Uterus (tissue), 4 donors: ENCODE data around the gene FAM237B. TPM values are rescaled to one million over a fixed set of nuclear protein-coding genes. Genes with fewer than 3 reads are reported as not detected.

Experiments used
- DNase-seq, 2 donors: peaks; one replicate each; pipeline ENCODE4 v3.0.0-alpha.2; 2019 to 2020
- H3K27ac ChIP-seq, 2 donors: fragments of 200-600 bp; sonication (generic); 1 replicate in 1 of 2; 2 replicates in 1 of 2; pipeline ENCODE4 v1.5.1; 2016 to 2018
- H3K27me3 ChIP-seq, 2 donors: fragments of 200-600 bp; sonication (generic); one replicate each; pipeline ENCODE4 v1.5.1; 2018 to 2019; ENCODE audit warnings: control low read depth in 1 of 2
- H3K36me3 ChIP-seq, 2 donors: fragments of 200-600 bp; sonication (generic); one replicate each; pipeline ENCODE4 v1.5.1; 2019; ENCODE audit warnings: control low read depth in 1 of 2
- H3K4me1 ChIP-seq, 2 donors: fragments of 200-600 bp; sonication (generic); one replicate each; pipeline ENCODE4 v1.5.1; 2018 to 2019; ENCODE audit warnings: control low read depth in 1 of 2
- H3K4me3 ChIP-seq, 2 donors: fragments of 200-600 bp; sonication (generic); 1 replicate in 1 of 2; 2 replicates in 1 of 2; pipeline ENCODE4 v1.5.1; 2018 to 2019; ENCODE audit warnings: mild to moderate bottlenecking in 1 of 2
- H3K9me3 ChIP-seq, 2 donors: fragments of 200-600 bp; sonication (generic); one replicate each; pipeline ENCODE4 v1.5.1; 2019; ENCODE audit warnings: control low read depth in 1 of 2
- POLR2A ChIP-seq, 2 donors: fragments of 450-650 bp; IDR thresholded peaks; one replicate each; pipeline ENCODE4 v1.6.1; 2016; ENCODE audit warnings: antibody characterized with exemption in 2 of 2, mild to moderate bottlenecking in 1 of 2, moderate library complexity in 1 of 2
- intact Hi-C: fragments of 100-400 bp; cut with DNase I; formaldehyde crosslinking; loops from one replicate; pipeline ENCODE4 v1.15.1; 2023; ENCODE audit warnings: low total_unique reads
- total RNA-seq, 4 donors: library from RNA; depleted of rRNA in 3 of 4; stranded (reverse); fragments of >200 nt in 3 of 4; gene quantifications; one replicate each; pipeline versions ENCODE4 v1.1.0 to v1.2.4, GENCODE V29; 2014 to 2023
- TF ChIP-seq, protein P1 (sequence below), 4 experiments: fragments of 200-600 bp in 2 of 4; fragments of 450-650 bp in 2 of 4; sonication (generic) in 2 of 4; IDR thresholded peaks; one replicate each; pipeline ENCODE4 v1.5.1; 2016 to 2019; ENCODE audit warnings: antibody characterized with exemption in 4 of 4, mild to moderate bottlenecking in 2 of 4, moderate library complexity in 1 of 4
- donor health status: DM: yes; HTN: yes; CAD: no.

The FAM237B gene
- total RNA-seq, 4 donors from 2014 or later = not detected

DNA sequence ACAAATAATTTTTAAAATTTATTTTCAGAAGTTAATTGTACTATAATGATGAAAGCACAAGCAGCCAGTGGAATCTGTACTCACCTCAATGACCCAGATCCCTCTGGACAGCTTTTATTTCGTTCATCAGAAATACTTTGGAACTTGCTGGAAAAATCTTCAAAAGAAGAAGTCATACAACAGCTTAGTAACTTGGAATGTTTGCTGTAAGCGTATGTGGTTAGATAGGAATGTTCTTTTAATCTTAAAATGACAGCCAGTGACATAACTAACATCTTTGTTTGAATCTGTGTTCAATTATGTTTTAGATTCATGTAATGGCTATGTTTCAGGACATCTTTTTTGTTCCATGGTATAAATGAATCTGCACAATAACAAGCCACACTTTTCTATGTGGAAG is 49.4 kb downstream of the FAM237B start:
- Histone ChIP-seq H3K27me3 (no peaks in the 10 kb centered on the region), H3K4me1 (no peaks in the 10 kb centered on the region), H3K36me3 (no peaks in the 10 kb centered on the region), H3K4me3 (no peak overlapping the region), H3K9me3 (no peaks in the 10 kb centered on the region), H3K27ac (no peak overlapping the region)
- no peak for DNase-seq
- TF ChIP-seq, protein P1, sequence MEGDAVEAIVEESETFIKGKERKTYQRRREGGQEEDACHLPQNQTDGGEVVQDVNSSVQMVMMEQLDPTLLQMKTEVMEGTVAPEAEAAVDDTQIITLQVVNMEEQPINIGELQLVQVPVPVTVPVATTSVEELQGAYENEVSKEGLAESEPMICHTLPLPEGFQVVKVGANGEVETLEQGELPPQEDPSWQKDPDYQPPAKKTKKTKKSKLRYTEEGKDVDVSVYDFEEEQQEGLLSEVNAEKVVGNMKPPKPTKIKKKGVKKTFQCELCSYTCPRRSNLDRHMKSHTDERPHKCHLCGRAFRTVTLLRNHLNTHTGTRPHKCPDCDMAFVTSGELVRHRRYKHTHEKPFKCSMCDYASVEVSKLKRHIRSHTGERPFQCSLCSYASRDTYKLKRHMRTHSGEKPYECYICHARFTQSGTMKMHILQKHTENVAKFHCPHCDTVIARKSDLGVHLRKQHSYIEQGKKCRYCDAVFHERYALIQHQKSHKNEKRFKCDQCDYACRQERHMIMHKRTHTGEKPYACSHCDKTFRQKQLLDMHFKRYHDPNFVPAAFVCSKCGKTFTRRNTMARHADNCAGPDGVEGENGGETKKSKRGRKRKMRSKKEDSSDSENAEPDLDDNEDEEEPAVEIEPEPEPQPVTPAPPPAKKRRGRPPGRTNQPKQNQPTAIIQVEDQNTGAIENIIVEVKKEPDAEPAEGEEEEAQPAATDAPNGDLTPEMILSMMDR (IDR thresholded peaks at IDR 0.05) = no peak
- no peak for TF ChIP-seq POLR2A (IDR thresholded peaks at IDR 0.05)
- intact Hi-C loops = no loop called here

DNA sequence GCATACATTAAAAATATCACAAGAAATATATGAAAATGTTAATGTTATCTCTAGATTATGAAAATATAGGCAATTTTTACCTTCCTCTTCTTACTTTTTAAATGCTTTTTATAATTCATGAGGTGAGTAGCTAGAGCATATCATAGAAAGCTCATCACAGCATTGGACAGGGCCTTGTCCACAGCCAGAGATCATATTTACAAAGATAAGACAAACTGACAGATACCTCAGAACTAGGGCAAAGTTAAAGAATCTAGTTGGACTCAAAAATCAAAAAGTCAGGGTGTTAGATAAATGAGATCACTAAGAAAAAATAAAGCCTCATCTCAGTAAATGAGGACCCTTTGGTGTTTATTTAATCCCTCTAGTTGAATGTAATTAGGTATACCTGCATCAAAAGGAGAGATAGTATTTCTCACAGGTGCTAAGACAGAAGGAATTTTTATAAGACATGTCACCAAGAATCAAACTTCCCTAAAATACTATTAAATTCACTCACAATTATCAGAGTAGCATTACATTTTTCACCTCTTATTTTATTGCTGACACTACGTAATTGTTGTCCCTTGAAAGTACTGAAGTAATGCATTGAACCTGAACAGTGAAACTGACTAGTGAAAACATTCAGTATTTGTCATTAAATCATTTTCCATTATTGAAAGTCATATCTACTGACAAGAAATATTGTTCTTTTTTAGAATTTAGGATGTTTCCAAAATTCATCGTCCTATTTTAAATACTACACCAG is 50.5 kb downstream of the FAM237B start:
- DNase-seq = no peak
- no peak for TF ChIP-seq POLR2A (IDR thresholded peaks at IDR 0.05)
- TF ChIP-seq, protein P1 (IDR thresholded peaks at IDR 0.05) = no peak
- Histone ChIP-seq H3K36me3 (no peaks in the 10 kb centered on the region), H3K4me3 (no peak overlapping the region), H3K27ac (no peak overlapping the region), H3K4me1 (no peaks in the 10 kb centered on the region), H3K27me3 (no peaks in the 10 kb centered on the region), H3K9me3 (no peaks in the 10 kb centered on the region)
- intact Hi-C loops = no loop called here

DNA sequence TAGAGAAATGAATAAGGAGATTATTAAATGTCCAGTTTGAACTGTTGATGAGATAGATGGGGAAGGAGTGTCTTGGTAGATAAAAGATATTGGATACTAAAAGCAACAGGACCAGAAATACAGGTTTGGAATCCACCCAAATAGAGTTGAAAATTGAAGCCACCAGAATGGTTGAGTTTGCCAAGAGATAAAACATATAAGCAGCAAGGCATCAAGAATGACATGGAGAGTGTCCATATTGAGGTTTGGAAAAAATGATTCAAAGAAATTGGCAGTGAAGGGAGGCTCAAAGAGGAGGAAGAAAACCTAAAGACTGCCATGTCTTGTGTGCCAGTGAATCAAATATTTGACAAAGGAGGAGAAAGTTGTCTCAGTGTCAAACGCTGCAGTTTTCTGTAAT is 51.9 kb downstream of the FAM237B start:
- TF ChIP-seq POLR2A (IDR thresholded peaks at IDR 0.05) = no peak
- TF ChIP-seq, protein P1 (IDR thresholded peaks at IDR 0.05) = no peak
- H3K4me1 ChIP-seq = no peaks in the 10 kb centered on the region
- intact Hi-C loops = loop anchor here (10.0 kb wide), 1 partner anchor 114 kb away; the partner anchor contains the start of gene STEAP1

DNA sequence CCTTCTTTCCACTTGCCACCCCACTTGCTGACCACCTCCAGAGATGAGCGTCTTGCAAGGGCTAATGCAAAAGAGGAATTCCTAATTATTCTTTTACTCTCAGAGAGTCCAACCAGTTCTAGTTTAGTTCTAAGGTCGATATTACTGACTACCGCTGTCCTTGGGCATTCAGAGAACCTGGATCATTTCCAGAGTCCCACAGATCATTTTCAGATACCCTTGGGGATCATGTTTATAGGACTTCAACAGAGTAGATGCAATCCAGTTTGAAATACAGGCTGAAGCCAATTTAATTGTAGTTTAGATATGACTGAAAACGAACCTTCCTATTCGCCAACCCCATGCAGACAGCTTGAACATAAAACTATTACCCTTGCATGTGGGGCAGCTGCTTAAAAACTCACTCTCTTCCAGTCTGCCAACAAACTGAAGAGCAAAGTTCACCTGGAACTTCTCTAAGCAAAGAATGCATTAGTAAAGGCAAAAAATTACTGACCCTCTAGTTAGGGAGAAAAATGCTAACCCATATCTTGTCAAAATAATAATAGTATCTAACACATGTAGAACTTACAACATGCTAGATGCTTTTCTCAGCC is 53.7 kb downstream of the FAM237B start:
- TF ChIP-seq POLR2A (IDR thresholded peaks at IDR 0.05) = no peak
- TF ChIP-seq, protein P1 (IDR thresholded peaks at IDR 0.05) = no peak
- Histone ChIP-seq H3K9me3 (no peaks in the 10 kb centered on the region), H3K4me1 (no peaks in the 10 kb centered on the region), H3K27ac (peak overlapping the region; percentile 31 to 52), H3K4me3 (no peak overlapping the region), H3K36me3 (no peaks in the 10 kb centered on the region), H3K27me3 (no peaks in the 10 kb centered on the region)
- intact Hi-C loops = loop anchor here (10.0 kb wide), 1 partner anchor 113 kb away; the partner anchor contains the start of gene STEAP1
- DNase-seq = no peak

More for the DNA sequence above, 51.9 kb downstream of the FAM237B start:
- Histone ChIP-seq H3K4me3 (no peak overlapping the region), H3K27ac (no peak overlapping the region), H3K36me3 (no peaks in the 10 kb centered on the region), H3K9me3 (no peaks in the 10 kb centered on the region), H3K27me3 (no peaks in the 10 kb centered on the region)
- DNase-seq = no peak

DNA sequence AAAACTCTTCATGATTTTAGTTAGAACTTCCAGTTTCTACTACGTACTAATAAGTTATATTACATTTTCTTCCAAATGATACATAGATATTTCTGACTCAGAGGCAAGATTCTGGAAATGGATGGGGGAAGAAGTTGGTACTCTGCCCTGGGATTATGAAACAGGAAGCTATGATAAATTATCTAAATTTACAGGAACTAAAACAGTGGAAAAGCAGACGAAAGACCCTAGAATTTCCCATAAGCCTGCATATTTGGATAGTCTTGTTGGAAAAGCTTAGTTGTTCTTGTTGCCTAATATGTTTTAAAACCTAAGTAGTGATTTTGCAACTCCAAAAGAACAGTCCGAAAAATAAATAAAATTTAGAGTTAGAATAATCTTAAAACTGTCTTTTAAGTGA is 54.3 kb downstream of the FAM237B start:
- H3K4me1 ChIP-seq = no peaks in the 10 kb centered on the region
- no peaks in the 10 kb centered on the region for H3K9me3 ChIP-seq
- no peaks in the 10 kb centered on the region for H3K27me3 ChIP-seq
- H3K27ac ChIP-seq = peak overlapping the region in 1 of 2 donors; percentile 52
- intact Hi-C loops = loop anchor here (10.0 kb wide), 1 partner anchor 112 kb away; the partner anchor contains the start of gene STEAP1
- no peak overlapping the region for H3K4me3 ChIP-seq
- H3K36me3 ChIP-seq = no peaks in the 10 kb centered on the region
- TF ChIP-seq POLR2A (IDR thresholded peaks at IDR 0.05) = no peak
- TF ChIP-seq, protein P1 (IDR thresholded peaks at IDR 0.05) = no peak
- DNase-seq = peak in 1 of 2 donors; percentile 28
